GM10847 (cell line): ENCODE measurements around the gene HOXA7.

Experiments
- POLR2A ChIP-seq: IDR thresholded peaks from 2 replicates; pipeline ENCODE4 v1.6.1; 2011; ENCODE audit not compliant: insufficient read length; ENCODE audit errors: extremely low read depth

The HOXA7 gene

GRCh38 chr7:27172823-27173510 is 16.5 kb upstream of the HOXA7 start:
- TF ChIP-seq POLR2A, result no peak

DNA sequence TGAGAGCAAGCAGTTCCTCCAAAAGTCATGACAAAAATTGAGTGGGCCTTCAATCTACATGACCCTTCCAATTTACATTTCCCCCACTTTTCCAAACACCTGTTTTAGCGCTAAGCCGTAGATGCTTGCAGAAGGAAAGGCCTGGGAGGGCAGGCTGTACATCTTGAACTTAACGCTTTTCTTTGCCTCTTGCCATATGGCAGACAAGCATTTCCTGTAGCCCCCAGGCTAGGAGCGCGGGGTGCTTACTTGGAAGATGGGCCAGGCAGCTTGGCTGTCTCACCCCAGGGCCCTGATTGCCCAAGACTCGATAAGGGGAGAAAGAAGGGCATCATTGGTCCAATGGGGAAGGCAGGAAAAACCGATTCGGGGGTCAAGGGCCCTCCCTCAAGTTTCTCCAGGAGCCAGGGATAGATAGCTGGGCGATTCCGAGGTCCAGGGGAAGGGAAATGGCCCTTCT is 15.9 kb upstream of the HOXA7 start:
- no peak for TF ChIP-seq POLR2A

- TF ChIP-seq POLR2A, result no peak
These were observed 15.3 kb upstream of the HOXA7 start for GRCh38 chr7:27171637-27172314.

DNA sequence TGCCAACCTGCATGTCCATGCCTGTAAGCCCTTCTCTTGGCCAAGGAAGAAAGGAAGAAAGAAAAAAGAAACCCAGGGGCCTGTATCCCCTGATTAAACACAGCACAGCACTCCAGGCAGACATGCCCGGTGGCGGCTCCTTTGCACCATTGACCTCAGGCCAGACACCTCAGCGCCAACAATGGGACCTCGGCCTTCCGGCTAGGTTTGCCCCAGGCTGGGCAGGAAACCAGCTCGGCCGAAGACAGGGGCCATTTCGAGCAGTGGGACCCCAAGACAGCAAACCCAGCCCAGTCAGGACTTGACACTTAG is 14.8 kb upstream of the HOXA7 start:
- no peak for TF ChIP-seq POLR2A

GRCh38 chr7:27170426-27171324 is 14.2 kb upstream of the HOXA7 start:
- TF ChIP-seq POLR2A, result no peak

DNA sequence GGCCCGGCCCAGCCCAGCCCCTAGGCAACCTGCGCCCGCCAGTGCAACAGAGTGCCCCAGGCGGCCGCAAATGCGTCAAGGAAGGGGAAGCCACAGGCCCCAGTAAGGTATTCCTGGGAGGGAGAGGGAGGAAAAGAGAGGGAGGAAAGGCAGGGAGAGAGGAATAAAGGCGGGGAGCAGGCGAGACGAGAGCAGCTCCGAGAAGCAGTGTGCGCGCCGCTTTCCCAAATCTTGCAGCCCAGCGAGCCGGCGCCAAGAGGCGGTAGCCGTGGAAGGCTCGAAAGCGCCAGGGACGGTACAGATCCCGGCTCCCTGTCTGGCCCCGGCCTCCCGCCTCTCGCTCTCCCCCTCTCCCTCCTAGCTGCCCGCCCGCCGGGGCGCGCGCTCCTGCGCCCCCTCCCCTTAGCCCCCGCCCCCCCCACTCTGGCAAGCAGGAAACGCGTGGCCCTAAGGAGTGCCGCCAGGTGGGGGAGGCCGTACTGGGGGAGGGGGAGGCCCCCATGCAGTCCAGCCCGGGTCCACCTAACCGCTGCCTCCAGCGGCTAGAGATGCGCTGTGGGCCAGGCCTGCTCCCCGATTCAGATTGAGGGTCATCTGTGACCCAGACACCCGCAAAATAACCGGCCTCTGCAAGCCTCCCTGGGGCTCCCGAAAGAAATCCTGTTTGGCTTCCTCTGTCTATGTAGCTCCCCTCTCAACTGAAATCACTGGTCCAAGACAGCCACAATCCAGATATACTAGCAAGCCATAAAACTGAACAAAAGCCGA is 13.4 kb upstream of the HOXA7 start:
- no peak for TF ChIP-seq POLR2A

DNA sequence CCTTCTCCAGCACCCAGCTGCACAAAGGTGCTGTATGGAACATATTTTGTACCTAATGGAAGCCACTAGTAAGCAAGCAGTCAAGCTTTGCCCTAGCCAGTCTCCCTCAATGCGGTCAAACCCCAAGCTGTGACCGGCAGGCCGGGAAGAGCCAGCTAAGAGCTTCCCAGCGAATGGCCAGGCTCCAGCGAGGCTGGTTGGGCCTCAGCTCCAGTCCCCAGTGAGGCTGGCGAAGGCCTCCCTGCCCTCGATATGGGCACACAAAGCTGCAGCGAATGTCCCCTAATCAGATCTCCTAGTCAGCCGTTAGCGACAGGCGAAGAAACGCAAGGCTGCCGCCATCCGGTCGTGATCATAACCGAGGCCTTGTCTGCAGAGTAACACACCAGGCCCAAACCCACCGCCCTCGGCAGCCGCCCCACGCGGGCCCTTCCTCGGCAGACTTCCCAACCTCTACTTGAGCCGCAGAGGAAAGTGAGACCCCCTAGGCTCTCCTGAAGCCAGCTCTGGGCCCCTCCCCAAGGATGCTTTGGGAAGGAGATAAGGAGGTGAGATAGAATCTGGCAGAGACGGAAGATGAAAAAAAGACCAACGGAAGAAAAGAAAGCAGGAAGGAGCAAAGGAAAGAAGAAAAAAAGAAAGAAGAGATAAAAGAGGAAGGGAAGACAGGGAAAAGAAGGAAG is 11.9 kb upstream of the HOXA7 start:
- TF ChIP-seq POLR2A, result no peak

GRCh38 chr7:27167916-27168264 is 11.4 kb upstream of the HOXA7 start:
- TF ChIP-seq POLR2A, result no peak

GRCh38 chr7:27166531-27167505 is 10.3 kb upstream of the HOXA7 start:
- no peak for TF ChIP-seq POLR2A

DNA sequence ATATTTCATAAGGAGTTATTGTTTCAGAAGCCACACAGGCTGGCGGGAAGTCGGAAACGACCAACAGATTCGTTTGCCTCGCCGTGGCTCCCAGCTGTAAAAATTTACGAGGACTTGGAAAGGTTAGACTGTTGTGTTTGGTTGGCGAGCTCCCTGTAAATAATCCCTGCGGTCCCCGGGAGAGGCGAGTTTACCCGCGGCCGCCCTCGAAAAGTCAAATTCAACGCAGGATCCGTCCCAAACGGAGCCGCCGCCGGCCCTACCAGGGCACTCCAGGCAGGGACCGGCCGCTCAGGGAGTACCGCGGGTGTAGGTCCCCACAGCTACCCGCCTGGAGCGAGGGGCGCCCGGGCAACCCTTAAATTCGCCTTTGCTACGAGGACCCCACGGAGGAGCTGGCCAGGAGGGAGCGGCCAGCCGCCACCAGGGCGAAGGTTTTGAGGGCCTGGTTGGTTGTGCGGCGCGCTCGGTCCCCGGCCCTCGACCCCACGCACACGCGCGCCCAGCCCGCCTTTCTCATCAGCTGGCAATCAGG is 9.6 kb upstream of the HOXA7 start:
- no peak for TF ChIP-seq POLR2A

DNA sequence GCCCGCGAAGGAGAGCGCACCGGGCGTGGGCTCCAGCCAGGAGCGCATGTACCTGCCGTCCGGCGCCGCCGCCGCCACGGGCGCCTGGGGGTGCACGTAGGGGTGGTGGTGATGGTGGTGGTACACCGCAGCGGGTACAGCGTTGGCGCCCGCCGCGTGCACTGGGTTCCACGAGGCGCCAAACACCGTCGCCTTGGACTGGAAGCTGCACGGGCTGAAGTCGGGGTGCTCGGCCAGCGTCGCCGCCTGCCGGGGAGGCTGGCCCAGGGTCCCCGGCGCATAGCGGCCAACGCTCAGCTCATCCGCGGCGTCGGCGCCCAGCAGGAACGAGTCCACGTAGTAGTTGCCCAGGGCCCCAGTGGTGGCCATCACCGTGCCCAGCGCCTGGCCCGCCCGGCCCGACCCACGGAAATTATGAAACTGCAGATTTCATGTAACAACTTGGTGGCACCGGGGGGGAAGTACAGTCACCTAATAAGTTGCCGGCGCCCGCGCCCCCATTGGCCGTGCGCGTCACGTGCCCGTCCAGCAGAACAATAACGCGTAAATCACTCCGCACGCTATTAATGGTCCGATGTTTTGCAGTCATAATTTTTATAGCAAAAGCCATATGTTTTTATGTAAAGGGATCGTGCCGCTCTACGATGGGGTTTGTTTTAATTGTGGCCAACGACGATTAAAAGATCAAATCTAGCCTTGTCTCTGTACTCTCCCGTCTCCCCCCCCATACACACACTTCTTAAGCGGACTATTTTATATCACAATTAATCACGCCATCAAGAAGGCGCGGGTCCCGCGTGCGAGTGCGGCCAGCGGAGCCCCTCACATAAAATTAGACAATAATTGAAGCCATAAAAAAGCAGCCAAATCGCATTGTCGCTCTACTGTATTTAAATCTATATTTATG is 8.9 kb upstream of the HOXA7 start, which contains the start of gene HOXA9:
HOXA9 (minus strand) TSS at position 449 of the 907 bp plus-strand sequence; CDS start at position 369, 80 bp downstream.
- no peak for TF ChIP-seq POLR2A
